Hepatocyte (in vitro differentiated cells): Measurements from ENCODE around the gene DIABLO.

ENCODE experiments used
- EZH2 ChIP-seq: fragments of 200-600 bp; sonication (generic); IDR thresholded peaks from 2 replicates; pipeline ENCODE4 v1.6.1; 2016; ENCODE audit warnings: antibody characterized with exemption, mild to moderate bottlenecking, borderline replicate concordance
- EZH2phosphoT487 ChIP-seq: fragments of 200-600 bp; sonication (generic); IDR thresholded peaks from one replicate; pipeline ENCODE4 v1.6.1; 2018; ENCODE audit warnings: antibody characterized with exemption, mild to moderate bottlenecking, low read depth, moderate library complexity; ENCODE audit not compliant: unreplicated experiment, severe bottlenecking
- TF ChIP-seq, protein P1 (sequence below): fragments of 200-600 bp; sonication (generic); IDR thresholded peaks from 2 replicates; pipeline ENCODE4 v1.5.1; 2016; ENCODE audit warnings: antibody characterized with exemption, mild to moderate bottlenecking; ENCODE audit not compliant: poor library complexity

DNA sequence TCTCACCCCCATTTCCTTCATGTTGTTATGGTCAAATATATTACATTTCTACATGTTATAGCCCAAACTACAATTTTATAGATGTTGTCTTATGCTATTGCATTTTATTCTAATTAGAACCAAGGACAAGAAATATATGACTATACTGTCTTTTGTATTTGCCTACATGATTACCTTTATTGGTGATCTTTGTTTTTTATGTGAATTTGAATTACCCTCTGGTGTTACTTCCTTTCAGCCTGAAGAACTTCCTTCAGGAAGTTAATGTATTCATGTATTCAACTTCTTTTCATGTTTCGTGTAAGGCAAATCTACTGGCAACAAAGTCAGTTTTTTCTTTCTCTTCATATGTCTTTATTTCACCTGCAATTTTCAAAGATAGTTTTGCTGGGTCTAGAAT, 31.0 kb downstream of the DIABLO start:
- TF ChIP-seq, protein P1, sequence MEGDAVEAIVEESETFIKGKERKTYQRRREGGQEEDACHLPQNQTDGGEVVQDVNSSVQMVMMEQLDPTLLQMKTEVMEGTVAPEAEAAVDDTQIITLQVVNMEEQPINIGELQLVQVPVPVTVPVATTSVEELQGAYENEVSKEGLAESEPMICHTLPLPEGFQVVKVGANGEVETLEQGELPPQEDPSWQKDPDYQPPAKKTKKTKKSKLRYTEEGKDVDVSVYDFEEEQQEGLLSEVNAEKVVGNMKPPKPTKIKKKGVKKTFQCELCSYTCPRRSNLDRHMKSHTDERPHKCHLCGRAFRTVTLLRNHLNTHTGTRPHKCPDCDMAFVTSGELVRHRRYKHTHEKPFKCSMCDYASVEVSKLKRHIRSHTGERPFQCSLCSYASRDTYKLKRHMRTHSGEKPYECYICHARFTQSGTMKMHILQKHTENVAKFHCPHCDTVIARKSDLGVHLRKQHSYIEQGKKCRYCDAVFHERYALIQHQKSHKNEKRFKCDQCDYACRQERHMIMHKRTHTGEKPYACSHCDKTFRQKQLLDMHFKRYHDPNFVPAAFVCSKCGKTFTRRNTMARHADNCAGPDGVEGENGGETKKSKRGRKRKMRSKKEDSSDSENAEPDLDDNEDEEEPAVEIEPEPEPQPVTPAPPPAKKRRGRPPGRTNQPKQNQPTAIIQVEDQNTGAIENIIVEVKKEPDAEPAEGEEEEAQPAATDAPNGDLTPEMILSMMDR = no peak
- TF ChIP-seq EZH2phosphoT487 = no peak
- no peak for TF ChIP-seq EZH2
